Hepatic stellate cell (primary cell): ENCODE data around the gene RNF217.
A peak's percentile ranks its signal among the peaks of the same experiment; 100 is the strongest.

Experiments
- DNase-seq: peaks from one replicate; pipeline ENCODE4 v3.0.0; 2011; ENCODE audit warnings: low spot score

Gene RNF217

GRCh38 chr6:124990988-124991387 lies 28.8 kb downstream of the RNF217 start:
- no peak for DNase-seq

DNA sequence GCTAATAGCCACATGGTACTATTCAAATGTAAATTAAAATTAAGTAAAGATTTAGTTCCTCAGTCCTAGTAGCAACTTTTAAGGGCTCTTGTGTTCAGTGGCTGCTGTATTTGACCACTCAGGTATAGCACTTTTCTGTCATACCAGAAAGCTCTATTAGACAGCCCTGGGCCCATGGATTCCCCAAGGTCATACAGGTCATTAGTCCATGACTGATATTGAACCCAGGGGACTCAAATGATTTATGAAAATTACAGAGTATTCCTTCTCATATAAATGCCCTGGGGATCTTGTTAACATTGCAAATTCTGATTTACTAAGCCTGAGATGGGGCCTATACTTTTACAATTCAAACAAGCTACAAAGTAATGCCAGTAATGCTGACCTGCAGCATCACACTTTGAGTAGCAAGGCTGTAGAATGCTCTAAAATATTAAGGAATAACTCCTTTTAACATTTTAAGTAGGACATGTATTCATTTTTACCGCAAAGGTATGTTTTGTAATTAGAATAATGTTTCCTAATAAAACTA lies 29.6 kb downstream of the RNF217 start:
- no peak for DNase-seq

GRCh38 chr6:124993327-124993726 lies 31.1 kb downstream of the RNF217 start:
- DNase-seq: no peak

DNA sequence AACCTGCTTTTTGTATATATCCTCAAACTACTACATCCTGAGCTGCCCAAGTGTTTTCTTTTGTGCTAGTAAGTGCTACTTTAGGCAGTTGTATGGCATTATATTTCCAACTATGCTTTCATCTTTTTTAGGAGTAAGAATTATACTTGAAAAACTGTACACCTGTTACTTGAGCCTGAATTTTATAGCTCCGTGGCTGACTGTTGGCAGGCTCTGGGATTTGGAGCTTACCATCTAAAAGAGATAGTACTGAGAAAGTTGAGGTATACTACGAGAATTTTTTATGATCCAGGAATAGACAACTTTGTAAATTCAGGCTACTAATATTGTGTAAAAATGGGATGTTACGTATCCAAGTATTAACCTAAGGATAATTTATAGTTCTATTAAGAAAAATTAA lies 32.4 kb downstream of the RNF217 start:
- DNase-seq: no peak

- no peak for DNase-seq
These were observed 32.9 kb downstream of the RNF217 start for GRCh38 chr6:124995131-124995530.

DNA sequence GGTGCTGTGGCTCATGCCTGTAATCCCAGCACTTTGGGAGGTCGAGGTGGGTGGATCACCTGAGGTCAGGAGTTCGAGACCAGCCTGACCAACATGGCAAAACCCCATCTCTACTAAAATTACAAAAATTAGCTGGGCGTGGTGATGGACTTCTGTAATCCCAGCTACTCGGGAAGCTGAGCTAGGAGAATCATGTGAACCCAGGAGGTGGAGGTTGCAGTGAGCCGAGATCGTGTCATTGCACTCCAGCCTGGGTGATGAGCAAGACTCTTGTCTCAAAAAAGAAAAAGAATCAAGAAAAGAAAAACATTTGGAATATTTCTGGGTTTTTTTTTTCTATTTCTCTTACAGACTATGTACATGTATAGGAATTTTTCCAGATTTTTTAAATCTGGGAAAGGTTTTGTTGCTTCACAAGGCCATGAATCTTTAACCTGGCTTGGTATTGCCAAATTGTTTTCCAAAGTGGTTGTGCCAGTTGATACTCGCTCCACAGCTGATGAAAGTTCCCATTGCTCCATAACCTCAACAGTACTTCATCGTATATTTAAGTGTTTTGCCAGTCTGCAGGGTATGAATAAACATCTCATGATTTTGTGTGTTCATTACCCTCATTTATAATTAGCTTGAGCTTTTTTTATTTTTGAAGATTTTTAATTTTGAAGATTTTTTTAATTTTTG lies 33.5 kb downstream of the RNF217 start:
- no peak for DNase-seq

DNA sequence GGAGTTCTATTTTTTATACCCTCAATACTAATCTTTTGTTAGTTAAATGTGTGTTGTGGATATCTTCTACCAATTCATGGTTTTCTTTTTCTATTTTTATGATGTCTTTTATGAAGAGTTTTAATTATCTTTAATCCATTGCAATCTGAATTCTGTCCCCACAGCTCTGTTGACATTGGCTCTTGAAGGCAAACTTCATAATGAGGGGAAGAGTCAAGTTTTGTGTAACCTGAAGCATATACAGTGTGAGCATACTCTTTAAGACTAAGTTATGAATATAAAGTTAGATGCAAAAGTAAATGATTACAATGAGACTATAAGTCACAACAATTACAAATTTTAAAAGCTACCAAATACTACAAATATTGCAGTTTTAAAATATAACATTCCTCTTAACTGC lies 34.2 kb downstream of the RNF217 start:
- DNase-seq: no peak

GRCh38 chr6:124997196-124997875 lies 35.1 kb downstream of the RNF217 start:
- no peak for DNase-seq

- no peak for DNase-seq
These were observed 37.0 kb downstream of the RNF217 start for GRCh38 chr6:124999105-124999764.

DNA sequence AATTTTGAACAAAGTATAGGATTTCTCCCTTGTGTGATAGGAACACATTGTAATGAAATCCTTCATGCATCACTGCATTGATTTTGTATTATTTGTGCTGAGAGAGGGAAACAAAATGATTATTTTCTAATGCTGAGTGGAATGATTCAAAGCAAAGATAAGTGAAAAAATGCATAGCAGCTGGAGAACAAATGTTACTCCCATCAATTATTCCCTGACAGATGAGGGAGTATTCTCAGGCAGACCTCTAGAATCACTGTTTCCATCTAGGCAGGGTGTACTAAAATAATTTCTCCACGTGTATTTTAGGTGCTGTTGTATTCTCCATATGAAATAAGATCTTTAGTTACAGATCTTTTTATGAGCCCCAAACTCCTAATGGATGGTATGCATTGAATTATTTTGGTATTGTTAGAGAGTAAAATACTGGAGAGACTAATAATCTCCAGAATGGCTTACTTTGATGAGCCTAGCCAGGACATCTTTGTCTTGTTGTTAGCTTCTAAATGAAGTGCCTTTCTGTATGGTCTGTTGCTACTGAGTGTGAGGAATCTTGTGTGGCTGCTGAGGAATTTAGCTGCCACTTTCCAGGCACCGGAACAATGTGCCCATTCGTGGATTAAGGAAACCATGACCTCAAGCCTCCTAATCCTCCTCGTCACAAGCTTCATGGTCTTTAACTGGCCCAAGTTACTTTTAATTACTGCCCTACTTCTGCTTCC lies 39.6 kb downstream of the RNF217 start:
- DNase-seq: peak; percentile 27

- no peak for DNase-seq
These were observed 40.1 kb downstream of the RNF217 start for GRCh38 chr6:125002406-125002741.

DNA sequence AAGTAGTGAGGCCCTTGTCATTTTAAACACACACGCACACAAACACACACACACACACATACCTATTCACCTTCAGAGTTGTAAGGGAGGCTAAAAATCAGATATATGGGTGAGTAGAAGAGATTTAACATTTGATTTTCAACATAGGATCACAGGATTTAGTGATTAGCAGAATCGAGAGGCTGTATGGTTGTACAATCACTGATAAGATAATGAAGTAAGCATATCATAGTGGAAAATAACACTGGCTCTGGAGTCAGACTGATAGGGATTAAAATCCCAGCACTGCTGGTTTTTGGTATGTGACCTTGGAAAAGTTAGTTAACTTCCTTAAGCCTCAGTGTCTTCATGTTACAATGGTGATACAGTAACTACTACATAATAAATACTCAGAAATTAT lies 40.8 kb downstream of the RNF217 start:
- DNase-seq: no peak

DNA sequence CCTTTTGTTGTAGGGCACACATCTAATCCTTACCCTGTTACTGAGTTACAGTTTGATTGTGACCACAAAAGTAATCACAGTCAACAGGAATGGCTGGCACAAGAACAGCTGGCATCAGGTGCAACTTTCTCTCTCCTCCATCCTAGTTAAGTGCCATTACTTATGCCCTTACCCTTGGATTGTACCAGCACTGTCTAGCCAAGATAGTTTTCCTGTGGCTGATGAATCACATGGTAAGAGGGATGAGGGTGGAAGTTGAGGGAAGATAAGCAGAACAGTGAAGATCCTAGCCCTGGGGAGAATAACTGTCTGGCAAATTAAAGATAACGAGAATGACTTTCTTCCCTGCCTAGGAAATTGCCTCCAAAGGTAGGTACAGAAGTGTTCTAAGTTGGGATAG lies 42.0 kb downstream of the RNF217 start:
- DNase-seq: no peak

- no peak for DNase-seq
These were observed 42.8 kb downstream of the RNF217 start for GRCh38 chr6:125004797-125005595.

DNA sequence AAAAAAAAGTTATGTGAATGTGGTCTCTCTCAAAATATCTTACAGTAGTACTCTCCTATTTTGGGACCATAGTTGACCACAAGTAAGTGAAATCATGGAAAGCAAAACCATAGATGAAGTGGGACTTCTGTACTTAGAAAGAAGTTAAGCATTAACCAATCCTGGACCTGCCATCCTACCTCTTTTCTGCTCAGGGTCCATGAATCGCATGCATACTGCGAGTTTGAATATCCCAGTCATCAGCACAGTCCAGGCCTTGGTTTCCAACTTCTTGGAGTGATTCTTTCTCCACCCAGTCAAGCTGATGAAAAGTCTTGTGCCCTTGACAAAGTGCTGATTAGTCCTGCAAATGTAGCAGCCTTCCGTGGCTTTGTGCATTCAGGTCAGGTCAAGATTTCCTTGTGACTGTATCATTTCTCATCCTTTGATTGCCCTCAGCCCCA lies 46.0 kb downstream of the RNF217 start:
- no peak for DNase-seq

DNA sequence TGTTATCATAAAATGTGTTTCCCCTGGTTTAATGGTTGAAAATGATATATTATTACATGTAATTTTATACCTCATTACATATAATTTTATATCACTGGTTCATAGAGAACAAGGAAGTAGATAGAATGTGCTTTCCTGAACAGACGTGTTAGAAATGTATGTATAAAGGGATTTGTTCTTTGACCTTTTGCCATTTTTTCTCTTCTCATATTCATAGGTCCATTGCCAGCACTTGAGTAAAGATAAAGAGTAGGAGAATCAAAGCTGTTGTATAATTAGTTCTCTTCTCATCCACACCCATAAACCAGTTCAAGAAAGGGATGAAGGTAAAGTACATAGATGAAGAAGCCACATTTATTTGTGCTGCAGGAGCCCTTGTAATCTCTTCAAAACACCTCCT lies 46.7 kb downstream of the RNF217 start:
- no peak for DNase-seq

GRCh38 chr6:125009578-125009977 lies 47.3 kb downstream of the RNF217 start:
- no peak for DNase-seq

DNA sequence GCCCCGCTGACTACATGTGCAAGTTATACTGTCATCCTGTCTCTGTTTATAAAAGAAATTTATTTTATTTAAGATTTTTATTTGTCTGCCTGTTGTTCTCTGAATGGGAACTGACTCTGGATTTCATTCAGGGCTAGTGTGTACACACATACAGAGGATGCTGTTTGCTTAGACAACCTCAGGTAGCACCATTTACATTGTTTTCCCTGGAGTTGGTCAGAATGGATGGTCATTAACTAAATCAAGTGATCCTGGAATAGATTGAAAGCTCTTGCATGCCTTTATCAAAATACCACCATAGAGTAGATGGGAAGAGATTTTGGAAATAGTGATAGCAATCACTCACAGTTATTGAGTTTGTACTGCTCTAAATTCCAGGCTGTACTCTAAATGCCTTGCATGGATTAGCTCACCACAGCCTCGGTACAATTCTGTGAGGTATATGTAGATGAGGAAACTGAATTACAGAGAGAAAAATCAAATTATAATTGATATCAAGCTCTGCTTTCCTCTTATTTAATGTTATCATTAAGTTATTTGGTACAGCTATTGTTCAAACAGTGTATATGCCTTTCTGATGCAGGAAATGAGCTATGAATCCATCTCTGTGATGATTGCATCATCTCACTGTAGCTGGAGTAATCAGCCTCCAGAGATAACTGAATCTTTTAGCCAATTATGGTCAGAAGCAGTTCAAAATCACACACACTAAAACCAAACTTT lies 51.9 kb downstream of the RNF217 start:
- DNase-seq: no peak

- DNase-seq: no peak
These were observed 52.4 kb downstream of the RNF217 start for GRCh38 chr6:125014661-125014957.

GRCh38 chr6:125015152-125015551 lies 52.9 kb downstream of the RNF217 start:
- DNase-seq: no peak

- DNase-seq: no peak
These were observed 55.9 kb downstream of the RNF217 start for GRCh38 chr6:125018136-125018535.
